Measurements from ENCODE around the gene TNFAIP8. TPM values are rescaled to one million over a fixed set of nuclear protein-coding genes. Genes with fewer than 3 reads are reported as not detected.

The TNFAIP8 gene
- total and polyA plus RNA-seq, 11 donors, result 3.6 to 30.8 (median 12.6) TPM

DNA sequence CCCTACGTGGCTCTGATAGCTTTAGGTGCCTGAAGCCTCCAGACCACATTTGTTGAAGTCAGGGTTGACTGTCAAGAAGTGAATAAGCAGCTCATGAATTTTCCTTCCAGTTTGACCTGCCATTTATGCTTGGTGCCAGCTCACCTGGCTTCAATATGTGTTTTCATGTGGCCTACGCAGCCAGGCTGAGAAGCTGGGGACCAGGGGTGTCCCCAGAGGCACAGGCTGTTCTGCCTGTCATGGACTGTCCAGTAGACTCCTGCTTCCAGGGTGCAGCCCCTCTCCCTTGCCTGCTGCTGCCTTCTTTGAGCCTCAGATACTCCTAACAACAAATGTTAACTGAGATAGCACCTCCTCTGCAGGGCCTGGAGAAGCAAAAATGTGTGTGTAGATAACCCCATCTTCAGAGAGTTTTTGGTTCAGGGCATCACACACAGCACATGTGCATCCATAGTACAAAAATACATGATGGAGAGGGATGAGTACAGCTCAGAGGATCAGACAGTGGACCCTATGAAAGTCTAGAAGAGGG lies 5.8 kb downstream of the TNFAIP8 start:
- intact Hi-C loops (cut with DNase I), result no loop called here
- DNase-seq (no peak), ATAC-seq (no peak)
- Histone ChIP-seq H3K9me3 (no peaks in the 10 kb centered on the region), H3K4me1 (peaks cover 0 to 94% (median 14%) of the 10 kb centered on the region in 12 donors), H3K4me3 (no peak overlapping the region), H3K27ac (peak overlapping the region in 1 of 12 donors; percentile 28), H3K36me3 (no peaks in the 10 kb centered on the region), H3K27me3 (no peaks in the 10 kb centered on the region)
- 83 to 95% (median 94%) methylated on average over 2 of the region's 2 CpGs for WGBS, 4 donors
- TF ChIP-seq, protein P1, sequence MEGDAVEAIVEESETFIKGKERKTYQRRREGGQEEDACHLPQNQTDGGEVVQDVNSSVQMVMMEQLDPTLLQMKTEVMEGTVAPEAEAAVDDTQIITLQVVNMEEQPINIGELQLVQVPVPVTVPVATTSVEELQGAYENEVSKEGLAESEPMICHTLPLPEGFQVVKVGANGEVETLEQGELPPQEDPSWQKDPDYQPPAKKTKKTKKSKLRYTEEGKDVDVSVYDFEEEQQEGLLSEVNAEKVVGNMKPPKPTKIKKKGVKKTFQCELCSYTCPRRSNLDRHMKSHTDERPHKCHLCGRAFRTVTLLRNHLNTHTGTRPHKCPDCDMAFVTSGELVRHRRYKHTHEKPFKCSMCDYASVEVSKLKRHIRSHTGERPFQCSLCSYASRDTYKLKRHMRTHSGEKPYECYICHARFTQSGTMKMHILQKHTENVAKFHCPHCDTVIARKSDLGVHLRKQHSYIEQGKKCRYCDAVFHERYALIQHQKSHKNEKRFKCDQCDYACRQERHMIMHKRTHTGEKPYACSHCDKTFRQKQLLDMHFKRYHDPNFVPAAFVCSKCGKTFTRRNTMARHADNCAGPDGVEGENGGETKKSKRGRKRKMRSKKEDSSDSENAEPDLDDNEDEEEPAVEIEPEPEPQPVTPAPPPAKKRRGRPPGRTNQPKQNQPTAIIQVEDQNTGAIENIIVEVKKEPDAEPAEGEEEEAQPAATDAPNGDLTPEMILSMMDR (IDR thresholded peaks at IDR 0.05), result no peak
- no peak for TF ChIP-seq POLR2A (IDR thresholded peaks at IDR 0.05)

- H3K27me3 ChIP-seq, result no peaks in the 10 kb centered on the region
- H3K36me3 ChIP-seq, result no peaks in the 10 kb centered on the region
- ATAC-seq (no peak), DNase-seq (no peak)
- intact Hi-C loops (cut with DNase I), result no loop called here
- H3K27ac ChIP-seq, result peak overlapping the region in 1 of 12 donors; percentile 38
- H3K4me3 ChIP-seq, result no peak overlapping the region
- H3K4me1 ChIP-seq, result peaks cover 0 to 94% (median 18%) of the 10 kb centered on the region in 12 donors
- TF ChIP-seq, protein P1 (IDR thresholded peaks at IDR 0.05), result no peak
- TF ChIP-seq POLR2A (IDR thresholded peaks at IDR 0.05), result no peak
- H3K9me3 ChIP-seq, result no peaks in the 10 kb centered on the region
- 77 to 98% (median 88%) methylated on average over 2 of the region's 2 CpGs for WGBS, 4 donors
Measured at GRCh38 chr5:119362714-119363113, 6.9 kb downstream of the TNFAIP8 start.

DNA sequence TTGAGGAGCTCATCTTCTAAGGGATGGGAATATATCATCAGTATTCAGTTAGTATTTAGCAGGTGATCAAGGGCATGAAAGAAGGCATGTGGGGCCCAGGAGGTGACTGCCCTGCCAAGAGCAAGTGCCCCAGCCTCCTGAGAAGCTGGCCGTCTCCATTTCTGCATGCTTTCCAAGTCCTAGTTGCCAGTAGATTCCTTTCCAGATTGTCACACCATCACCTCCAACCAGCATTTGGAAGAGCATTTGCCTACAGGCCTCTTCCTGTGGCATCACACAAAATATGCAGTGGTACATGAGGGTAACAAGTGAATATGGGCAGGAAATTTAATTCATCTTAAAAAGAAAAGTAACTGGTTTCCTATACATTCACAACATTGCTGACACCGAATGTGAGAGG lies 7.5 kb downstream of the TNFAIP8 start:
- no peak overlapping the region for H3K4me3 ChIP-seq
- H3K36me3 ChIP-seq, result no peaks in the 10 kb centered on the region
- DNase-seq (no peak), ATAC-seq (no peak)
- intact Hi-C loops (cut with DNase I), result no loop called here
- H3K4me1 ChIP-seq, result peaks cover 0 to 93% (median 21%) of the 10 kb centered on the region in 12 donors
- TF ChIP-seq POLR2A (IDR thresholded peaks at IDR 0.05), result no peak
- TF ChIP-seq, protein P1 (IDR thresholded peaks at IDR 0.05), result no peak
- 71 to 86% (median 78%) methylated on average over 2 of the region's 2 CpGs for WGBS, 4 donors
- H3K27me3 ChIP-seq, result no peaks in the 10 kb centered on the region
- H3K27ac ChIP-seq, result peak overlapping the region in 1 of 12 donors; percentile 38
- no peaks in the 10 kb centered on the region for H3K9me3 ChIP-seq

DNA sequence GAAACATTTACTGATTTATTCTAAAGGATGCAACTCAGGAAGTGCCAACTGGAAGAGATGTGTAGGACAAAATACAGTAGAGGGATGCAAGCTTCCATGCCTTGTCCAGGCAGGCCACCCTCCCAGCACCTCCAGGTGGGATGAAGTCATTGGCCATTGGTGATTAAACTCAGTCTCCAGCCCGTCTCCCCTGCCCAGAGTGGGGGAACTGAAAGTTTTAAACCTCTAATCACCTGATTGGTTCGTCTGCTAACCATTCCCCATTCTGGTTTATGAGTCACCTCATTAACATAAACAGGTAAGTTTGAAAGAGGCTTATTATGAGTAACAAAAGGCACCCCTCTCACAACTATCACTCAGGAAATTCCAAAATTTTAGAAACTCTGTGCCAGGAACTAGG lies 8.1 kb downstream of the TNFAIP8 start:
- DNase-seq (no peak), ATAC-seq (no peak)
- no peak for TF ChIP-seq POLR2A (IDR thresholded peaks at IDR 0.05)
- TF ChIP-seq, protein P1 (IDR thresholded peaks at IDR 0.05), result no peak
- H3K4me1 ChIP-seq, result peaks cover 0 to 92% (median 21%) of the 10 kb centered on the region in 12 donors
- intact Hi-C loops (cut with DNase I), result no loop called here
- H3K4me3 ChIP-seq, result no peak overlapping the region
- H3K27ac ChIP-seq, result peak overlapping the region in 1 of 12 donors; percentile 38
- H3K27me3 ChIP-seq, result no peaks in the 10 kb centered on the region
- no peaks in the 10 kb centered on the region for H3K9me3 ChIP-seq
- H3K36me3 ChIP-seq, result no peaks in the 10 kb centered on the region
- WGBS, 4 donors, result 89 to 97% (median 93%) methylated on average over 2 of the region's 2 CpGs

All from heart left ventricle (tissue), 16 donors.